ENCODE results near the gene ZNF583.
A peak's percentile ranks its signal among the peaks of the same experiment; 100 is the strongest.

ZNF583 gene

GRCh38 chr19:56403764-56404704, at the start of gene ZNF583:
Gene ZNF583, plus strand, starts transcription at chr19:56404332. Its CDS starts 2,783 bp downstream, at chr19:56407115.
- FAIRE-seq = no peak

GRCh38 chr19:56355517-56355916, 48.6 kb upstream of the ZNF583 start:
- peak; percentile 24 for FAIRE-seq

- no peak for FAIRE-seq
These were observed 47.2 kb upstream of the ZNF583 start for GRCh38 chr19:56356944-56357343.

- no peak for FAIRE-seq
These were observed 43.3 kb upstream of the ZNF583 start for GRCh38 chr19:56360841-56361240.

GRCh38 chr19:56367829-56368711, 36.1 kb upstream of the ZNF583 start:
- no peak for FAIRE-seq

- no peak for FAIRE-seq
These were observed 34.1 kb upstream of the ZNF583 start for GRCh38 chr19:56369886-56370676.

GRCh38 chr19:56372281-56372680, 31.9 kb upstream of the ZNF583 start:
- no peak for FAIRE-seq

GRCh38 chr19:56377105-56377924, 26.8 kb upstream of the ZNF583 start:
- no peak for FAIRE-seq

GRCh38 chr19:56383826-56384605, 20.1 kb upstream of the ZNF583 start:
- no peak for FAIRE-seq

- FAIRE-seq = peak; percentile 17
These were observed 10.8 kb upstream of the ZNF583 start, which contains the start of gene ZNF582 for GRCh38 chr19:56393119-56394012. Gene ZNF582, minus strand, starts transcription at chr19:56393534. Its CDS starts 1,782 bp downstream, at chr19:56391752.

GRCh38 chr19:56398809-56399208, 5.3 kb upstream of the ZNF583 start:
- no peak for FAIRE-seq

GRCh38 chr19:56400485-56400884, 3.6 kb upstream of the ZNF583 start:
- FAIRE-seq = no peak

- no peak for FAIRE-seq
These were observed 871 bp upstream of the ZNF583 start for GRCh38 chr19:56403261-56403660.

GRCh38 chr19:56404705-56405056, 549 bp downstream of the ZNF583 start:
- no peak for FAIRE-seq

- FAIRE-seq = no peak
These were observed 930 bp downstream of the ZNF583 start for GRCh38 chr19:56405062-56405461.

GRCh38 chr19:56423276-56423984, 19.3 kb downstream of the ZNF583 start:
- no peak for FAIRE-seq

- no peak for FAIRE-seq
These were observed 19.8 kb downstream of the ZNF583 start for GRCh38 chr19:56423985-56424353.

- no peak for FAIRE-seq
These were observed 37.2 kb downstream of the ZNF583 start for GRCh38 chr19:56441206-56441792.

- no peak for FAIRE-seq
These were observed 70.2 kb downstream of the ZNF583 start for GRCh38 chr19:56474308-56474707.
